Keratinocyte (primary cell): ENCODE results near the gene CDA. TPM values are rescaled to one million over a fixed set of nuclear protein-coding genes. Genes with fewer than 3 reads are reported as not detected.

ENCODE experiments used
- DNase-seq: peaks from one replicate; pipeline ENCODE4 v3.0.0-alpha.2; 2011; ENCODE audit warnings: low read depth, missing footprints, low spot score
- FAIRE-seq: peaks from 2 replicates; lab custom pipeline; 2011; peaks lifted over from hg19 to GRCh38; lab: Jason Lieb, UNC
- H2AFZ ChIP-seq: 2 replicates; pipeline ENCODE4 v1.6.0; 2012; ENCODE audit warnings: low read length, control low read depth, inconsistent platforms; ENCODE audit not compliant: control insufficient read depth
- H3K27ac ChIP-seq: 2 replicates; pipeline ENCODE4 v1.5.1; 2011; ENCODE audit warnings: low read length; ENCODE audit not compliant: control insufficient read depth, insufficient read depth
- H3K27me3 ChIP-seq: 3 replicates; pipeline ENCODE4 v1.6.0; 2011; ENCODE audit warnings: low read length; ENCODE audit not compliant: control insufficient read depth, insufficient read depth; ENCODE audit errors: extremely low read depth
- H3K36me3 ChIP-seq, 2 experiments: 2 replicates in 1 of 2; 3 replicates in 1 of 2; pipeline ENCODE4 v1.5.1; 2011; ENCODE audit warnings: low read length in 2 of 2, mild to moderate bottlenecking in 1 of 2; ENCODE audit not compliant: control insufficient read depth in 2 of 2, insufficient read depth in 2 of 2; ENCODE audit errors: extremely low read depth in 1 of 2
- H3K4me1 ChIP-seq: 3 replicates; pipeline ENCODE4 v1.5.1; 2011; ENCODE audit warnings: low read length; ENCODE audit not compliant: control insufficient read depth, insufficient read depth; ENCODE audit errors: extremely low read depth
- H3K4me2 ChIP-seq: 3 replicates; pipeline ENCODE4 v1.6.0; 2011; ENCODE audit warnings: low read depth, low read length; ENCODE audit not compliant: control insufficient read depth, insufficient read depth; ENCODE audit errors: extremely low read depth
- H3K4me3 ChIP-seq, 3 experiments: fragments of 200-600 bp in 1 of 3; sonication (generic) in 1 of 3; 2 replicates in 2 of 3; 3 replicates in 1 of 3; pipeline ENCODE4 v1.5.1; 2011 to 2016; ENCODE audit warnings: low read length in 3 of 3, mild to moderate bottlenecking in 3 of 3, control low read depth in 2 of 3, inconsistent platforms in 1 of 3, low read depth in 1 of 3, mixed read lengths in 1 of 3, mixed run types in 1 of 3, moderate library complexity in 1 of 3; ENCODE audit not compliant: control insufficient read depth in 2 of 3, insufficient read depth in 2 of 3; ENCODE audit errors: extremely low read depth in 1 of 3
- H3K79me2 ChIP-seq: 2 replicates; pipeline ENCODE4 v1.6.0; 2012; ENCODE audit warnings: low read length; ENCODE audit not compliant: control insufficient read depth, insufficient read depth
- H3K9ac ChIP-seq: 3 replicates; pipeline ENCODE4 v1.6.0; 2011; ENCODE audit warnings: low read length; ENCODE audit not compliant: control insufficient read depth, insufficient read depth; ENCODE audit errors: extremely low read depth
- H3K9me1 ChIP-seq: 3 replicates; pipeline ENCODE4 v1.6.0; 2011; ENCODE audit warnings: low read length; ENCODE audit not compliant: control insufficient read depth, insufficient read depth; ENCODE audit errors: extremely low read depth
- H3K9me3 ChIP-seq: 2 replicates; pipeline ENCODE4 v1.5.1; 2012; ENCODE audit warnings: low read depth, low read length; ENCODE audit not compliant: control insufficient read depth
- H4K20me1 ChIP-seq: 3 replicates; pipeline ENCODE4 v1.6.0; 2011; ENCODE audit warnings: low read length; ENCODE audit not compliant: control insufficient read depth, insufficient read depth; ENCODE audit errors: extremely low read depth
- CTCF ChIP-seq, 3 experiments: IDR thresholded peaks in 1 of 3; conservative IDR thresholded peaks in 1 of 3; optimal IDR thresholded peaks in 1 of 3; 2 replicates in 2 of 3; 3 replicates in 1 of 3; pipeline versions ENCODE3 to v1.5.1; 2011; ENCODE audit warnings: low read length in 3 of 3, mild to moderate bottlenecking in 3 of 3, moderate library complexity in 2 of 3, control low read depth in 1 of 3, inconsistent platforms in 1 of 3; ENCODE audit not compliant: insufficient read depth in 2 of 3; ENCODE audit errors: extremely low read depth in 1 of 3
- EZH2 ChIP-seq: IDR thresholded peaks from one replicate; pipeline ENCODE4 v1.6.1; 2012; ENCODE audit warnings: inconsistent platforms, mild to moderate bottlenecking, low read length, moderate library complexity
- dilution Hi-C: fragments of 300-500 bp; cut with MboI; formaldehyde crosslinking; loops from one replicate; pipeline ENCODE4 v1.7.0; 2020; ENCODE audit warnings: low sequenced_read_pairs; ENCODE audit not compliant: extremely low pct_ligation_motif_present
- polyA plus RNA-seq, 5 experiments: library from polyadenylated mRNA; depleted of rRNA in 3 of 5; stranded (reverse) in 3 of 5; stranded (forward) in 1 of 5; unstranded in 1 of 5; fragments of >200 nt; gene quantifications; 1 replicate in 1 of 5; 2 replicates in 3 of 5; 3 replicates in 1 of 5; pipeline versions ENCODE4 v1.2.1 to v1.2.3, GENCODE V29; 2011 to 2012; ENCODE audit warnings: missing spikeins in 2 of 5, low read depth in 1 of 5, low replicate concordance in 1 of 5

CDA gene
- polyA plus RNA-seq, 1 donor (not counting 4 experiments of a cell fraction or from before 2014, with no cell fraction given), result 44.9 TPM

GRCh38 chr1:20645414-20645813 lies 56.5 kb downstream of the CDA start:
- TF ChIP-seq CTCF (optimal IDR thresholded peaks at IDR 0.05 in 1 of 3, IDR thresholded peaks at IDR 0.05 in 1 of 3, conservative IDR thresholded peaks at IDR 0.05 in 1 of 3; ENCODE audit: extremely low read depth in 1 of 3, insufficient read depth in 2 of 3, low read length in 3 of 3) (no peak), EZH2 (no peak)
- Histone ChIP-seq H2AFZ (no peak overlapping the region), H3K9me3 (no peaks in the 10 kb centered on the region), H3K4me3 (no peak overlapping the region), H3K9me1 (no peaks in the 10 kb centered on the region), H4K20me1 (no peaks in the 10 kb centered on the region), H3K79me2 (no peaks in the 10 kb centered on the region), H3K9ac (no peak overlapping the region), H3K27ac (no peak overlapping the region), H3K27me3 (no peaks in the 10 kb centered on the region), H3K4me1 (no peaks in the 10 kb centered on the region), H3K4me2 (no peak overlapping the region), H3K36me3 (peaks cover 32 to 42% of the 10 kb centered on the region in 2 experiments)
- FAIRE-seq (no peak), DNase-seq (no peak)
- dilution Hi-C loops, result no loop called here

GRCh38 chr1:20648438-20648837 lies 59.5 kb downstream of the CDA start:
- dilution Hi-C loops, result no loop called here
- no peak for FAIRE-seq
- no peaks in the 10 kb centered on the region for H4K20me1 ChIP-seq

More at GRCh38 chr1:20648438-20648837, 59.5 kb downstream of the CDA start:
- DNase-seq, result no peak
- Histone ChIP-seq H3K9ac (no peak overlapping the region), H3K79me2 (no peaks in the 10 kb centered on the region), H3K9me1 (no peaks in the 10 kb centered on the region), H3K9me3 (no peaks in the 10 kb centered on the region), H3K27me3 (no peaks in the 10 kb centered on the region), H3K27ac (no peak overlapping the region), H3K4me3 (no peak overlapping the region), H3K36me3 (peaks cover 38 to 49% of the 10 kb centered on the region in 2 experiments), H3K4me2 (no peak overlapping the region), H2AFZ (no peak overlapping the region), H3K4me1 (no peaks in the 10 kb centered on the region)
- no peak for TF ChIP-seq CTCF (optimal IDR thresholded peaks at IDR 0.05 in 1 of 3, IDR thresholded peaks at IDR 0.05 in 1 of 3, conservative IDR thresholded peaks at IDR 0.05 in 1 of 3; ENCODE audit: extremely low read depth in 1 of 3, insufficient read depth in 2 of 3, low read length in 3 of 3)
- TF ChIP-seq EZH2, result no peak
